GM19328 (cell line): ENCODE measurements around the gene CEP20.
A peak's percentile ranks its signal among the peaks of the same experiment; 100 is the strongest.
"Not testable (repeated sequence)": the region's sequence is repeated elsewhere in the genome, so short reads cannot be mapped to it uniquely, and the experiment has no call there.

Experiments used
- ATAC-seq: cut with Tn5 transposase; IDR thresholded peaks from one replicate; pipeline ENCODE4 v1.9.1; 2021; ENCODE audit warnings: mild to moderate bottlenecking, moderate library complexity; ENCODE audit not compliant: unreplicated experiment

Gene CEP20, protein sequence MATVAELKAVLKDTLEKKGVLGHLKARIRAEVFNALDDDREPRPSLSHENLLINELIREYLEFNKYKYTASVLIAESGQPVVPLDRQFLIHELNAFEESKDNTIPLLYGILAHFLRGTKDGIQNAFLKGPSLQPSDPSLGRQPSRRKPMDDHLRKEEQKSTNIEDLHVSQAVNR

DNA sequence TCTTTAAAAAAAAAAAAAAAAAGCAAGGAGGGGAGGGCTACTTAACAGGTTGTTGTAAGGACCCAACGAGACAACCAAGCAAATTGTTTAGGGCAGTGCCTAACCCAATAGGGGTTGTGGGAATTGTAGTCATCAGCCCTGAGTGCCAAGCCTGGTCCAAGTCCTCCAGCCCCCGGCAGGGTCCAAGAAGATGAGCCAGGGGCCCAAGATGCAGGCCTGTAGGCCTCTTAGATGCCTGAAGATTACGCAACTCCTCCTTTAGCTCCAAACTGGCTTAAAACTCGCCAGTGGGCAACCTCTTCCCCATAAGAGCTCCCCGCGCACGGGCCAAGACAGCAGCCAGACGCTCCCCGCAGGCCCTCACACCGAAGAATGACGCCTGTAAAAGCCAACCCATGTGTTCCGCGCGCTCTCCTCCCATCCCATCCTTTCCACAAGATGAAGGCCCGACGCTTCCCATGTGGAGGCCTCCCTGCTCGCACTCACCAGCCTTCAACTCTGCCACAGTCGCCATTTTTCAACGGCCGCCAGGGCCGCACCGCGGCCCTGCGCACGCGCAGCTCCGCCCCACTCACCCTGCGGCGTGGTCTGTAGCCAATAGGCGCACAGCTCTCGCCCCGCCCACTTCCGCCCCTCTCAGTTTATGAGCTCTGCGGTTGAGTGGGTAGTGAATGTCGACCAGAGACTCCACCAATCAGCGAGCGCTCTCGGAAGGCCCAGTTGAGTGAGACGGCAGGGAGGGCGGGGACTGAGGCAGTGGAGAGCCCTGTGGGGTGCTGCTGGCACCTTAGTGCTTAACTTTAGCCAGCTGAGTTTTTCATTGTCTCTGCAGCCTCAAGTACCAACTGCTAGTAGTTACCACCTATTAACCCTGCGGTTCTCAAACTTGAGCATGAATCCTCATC, at the start of gene CEP20:
TSS of gene CEP20 (minus strand) at position 532 of the 905 bp plus-strand sequence. CDS start at position 514, 18 bp downstream.
- ATAC-seq: peak; percentile 94

DNA sequence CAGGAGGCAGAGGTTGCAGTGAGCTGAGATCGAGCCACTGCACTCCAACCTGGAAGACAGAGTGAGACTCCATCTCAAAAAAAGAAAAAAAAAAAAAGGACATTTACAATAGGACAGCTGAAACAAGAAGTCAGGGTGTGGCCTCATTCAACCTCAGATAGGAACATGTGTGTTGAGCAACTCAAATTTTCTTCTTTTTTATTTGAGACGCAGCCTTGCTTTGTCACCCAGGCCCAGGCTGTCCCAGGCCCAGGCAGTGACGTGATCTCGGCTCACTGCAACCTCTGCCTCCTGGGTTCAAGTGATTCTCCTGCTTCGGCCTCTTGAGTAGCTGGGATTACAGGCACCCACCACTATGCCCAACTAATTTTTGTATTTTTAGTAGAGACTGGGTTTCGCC, 48.4 kb upstream of the CEP20 start:
- not testable (repeated sequence) for ATAC-seq

DNA sequence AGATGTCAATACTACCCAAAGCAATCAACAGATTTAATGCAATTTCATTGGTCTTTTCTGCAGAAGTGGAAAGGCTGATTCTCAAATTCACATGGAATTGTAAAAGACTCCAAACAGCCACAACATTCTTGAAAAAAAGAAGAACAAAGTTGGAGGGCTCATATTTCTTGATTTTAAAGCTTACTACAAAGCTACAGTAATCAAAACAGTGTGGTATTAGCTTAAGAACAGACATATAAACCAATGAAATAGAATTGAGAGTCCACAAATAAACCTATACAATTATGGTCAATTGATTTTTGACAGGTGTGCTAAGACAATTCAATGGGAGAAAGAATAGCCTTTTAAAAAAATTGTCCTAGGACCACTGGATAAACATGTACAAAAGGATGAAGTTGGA, 46.6 kb upstream of the CEP20 start:
- ATAC-seq: no peak

DNA sequence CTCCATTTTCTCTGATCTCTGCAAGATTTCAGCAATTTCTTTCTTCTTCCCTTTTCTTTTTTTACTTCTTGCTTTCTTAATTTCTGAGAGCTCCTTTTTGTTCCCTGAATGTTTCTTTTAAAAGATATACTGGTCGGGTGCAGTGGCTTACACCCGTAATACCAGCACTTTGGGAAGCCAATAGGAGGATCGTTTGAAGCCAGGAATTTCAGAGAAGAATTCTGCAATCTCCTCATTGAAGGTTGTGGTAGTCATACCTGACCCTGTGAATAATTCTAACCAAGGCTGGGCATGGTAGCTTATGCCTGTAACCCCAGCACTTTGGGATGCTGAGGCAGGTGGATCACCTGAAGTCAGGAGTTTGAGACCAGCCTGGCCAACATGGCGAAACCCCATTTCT, 45.4 kb upstream of the CEP20 start:
- ATAC-seq: no peak

DNA sequence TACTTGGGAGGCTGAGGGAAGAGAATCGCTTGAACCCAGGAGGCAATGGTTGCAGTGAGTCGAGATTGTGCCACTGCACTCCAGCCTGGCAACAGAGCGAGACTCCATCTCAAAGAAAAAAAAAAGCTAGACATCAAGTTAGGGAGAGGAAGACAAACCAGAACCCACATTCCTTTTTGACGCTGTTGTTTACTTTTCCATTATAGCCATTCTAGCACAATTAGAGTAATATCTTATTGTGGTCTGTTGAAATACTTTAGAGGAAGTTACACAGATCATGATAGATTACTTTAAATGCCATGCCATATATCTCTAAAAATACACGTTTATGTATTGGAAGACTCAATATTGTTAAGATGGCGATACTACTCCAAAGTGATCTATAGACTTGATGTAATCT, 44.5 kb upstream of the CEP20 start:
- no peak for ATAC-seq

DNA sequence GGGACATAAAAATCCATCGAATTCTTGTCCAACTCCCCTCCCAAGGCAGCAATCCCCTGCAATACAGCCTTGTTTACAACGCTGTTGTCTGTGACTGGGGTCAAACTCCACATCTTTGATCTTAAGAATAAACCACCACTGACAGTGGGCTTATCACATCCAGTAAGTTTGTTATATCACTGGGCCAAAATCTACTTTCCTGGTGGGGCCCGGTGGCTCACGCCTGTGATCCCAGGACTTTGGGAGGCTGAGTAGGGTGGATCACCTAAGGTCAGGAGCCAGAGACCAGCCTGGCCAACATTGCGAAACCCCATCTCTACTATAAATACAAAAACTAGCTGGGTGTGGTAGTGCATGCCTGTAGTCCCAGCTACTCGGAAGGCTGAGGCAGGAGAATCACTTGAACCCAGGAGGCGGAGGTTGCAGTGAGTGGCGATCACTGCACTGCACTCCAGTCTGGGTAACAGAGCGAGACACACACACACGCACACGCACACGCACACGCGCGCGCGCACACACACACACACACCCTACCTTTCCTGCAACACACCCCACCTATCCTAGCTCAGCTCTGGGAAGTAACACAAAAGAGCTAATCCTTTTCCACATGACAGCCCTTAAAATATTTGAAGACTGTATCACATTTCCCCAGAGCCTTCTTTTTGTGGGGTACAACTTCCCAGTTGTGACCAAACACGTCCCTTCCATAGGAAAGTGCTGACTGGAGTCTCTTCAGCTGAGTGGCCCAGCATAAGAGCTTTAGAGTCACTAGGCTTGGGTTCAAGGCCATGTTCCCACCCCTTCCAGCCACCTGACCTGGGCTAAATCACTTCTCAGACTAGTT, 40.1 kb upstream of the CEP20 start:
- ATAC-seq: no peak

DNA sequence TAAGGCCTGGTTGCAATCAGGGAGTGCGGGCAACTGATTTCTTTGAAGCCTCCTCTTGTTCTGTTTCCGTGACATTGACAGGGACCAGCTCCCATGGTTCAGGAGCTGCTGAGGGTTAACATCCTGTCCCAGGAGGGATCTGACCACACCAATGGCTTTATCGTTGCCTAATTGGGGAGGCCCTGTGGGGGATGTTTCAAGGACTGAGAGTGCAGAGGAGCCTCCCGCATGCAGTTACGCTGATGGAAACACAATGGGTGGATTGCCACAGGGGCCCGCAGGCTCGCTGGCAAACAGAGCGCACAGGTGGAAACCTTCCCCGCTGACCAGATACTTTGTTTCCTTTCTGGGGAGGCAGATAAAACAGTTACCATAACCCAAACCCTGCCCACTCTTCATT, 37.2 kb upstream of the CEP20 start:
- no peak for ATAC-seq

DNA sequence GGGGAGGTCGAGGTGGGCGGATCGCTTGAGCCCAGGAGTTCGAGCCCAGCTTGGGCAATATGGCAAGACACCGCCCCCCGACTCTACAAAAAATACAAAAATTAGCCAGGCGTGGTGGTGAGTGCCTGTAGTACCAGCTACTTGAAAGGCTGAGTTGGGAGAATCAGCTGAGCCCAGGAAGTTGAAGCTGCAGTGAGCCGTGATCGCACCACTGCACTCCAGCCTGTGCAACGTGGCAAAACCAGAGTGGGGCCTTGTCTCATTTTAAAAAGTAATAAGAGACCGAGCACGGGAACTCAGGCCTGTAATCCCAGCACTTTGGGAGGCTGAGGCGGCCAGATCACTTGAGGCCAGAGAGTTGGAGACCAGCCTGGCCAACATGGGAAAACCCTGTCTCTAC, 36.6 kb upstream of the CEP20 start:
- ATAC-seq: no peak

DNA sequence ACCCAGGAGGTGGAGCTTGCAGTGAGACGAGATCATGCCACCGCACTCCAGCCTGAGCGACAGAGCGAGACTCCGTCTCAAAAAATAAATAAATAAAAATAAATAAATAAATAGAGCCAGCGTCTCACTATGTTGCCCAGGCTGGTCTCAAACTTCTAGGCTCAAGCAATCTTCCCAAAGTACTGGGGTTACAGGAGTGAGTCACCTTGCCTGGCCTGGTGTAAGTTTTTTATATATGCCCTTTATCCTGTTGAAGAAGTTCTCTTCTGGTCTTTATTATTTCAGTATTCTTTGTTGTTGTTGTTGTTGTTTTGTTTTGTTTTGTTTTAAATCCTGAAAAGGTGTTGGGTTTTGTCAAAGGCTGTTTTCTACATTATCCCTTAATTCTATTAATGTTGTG, 30.9 kb upstream of the CEP20 start:
- no peak for ATAC-seq

DNA sequence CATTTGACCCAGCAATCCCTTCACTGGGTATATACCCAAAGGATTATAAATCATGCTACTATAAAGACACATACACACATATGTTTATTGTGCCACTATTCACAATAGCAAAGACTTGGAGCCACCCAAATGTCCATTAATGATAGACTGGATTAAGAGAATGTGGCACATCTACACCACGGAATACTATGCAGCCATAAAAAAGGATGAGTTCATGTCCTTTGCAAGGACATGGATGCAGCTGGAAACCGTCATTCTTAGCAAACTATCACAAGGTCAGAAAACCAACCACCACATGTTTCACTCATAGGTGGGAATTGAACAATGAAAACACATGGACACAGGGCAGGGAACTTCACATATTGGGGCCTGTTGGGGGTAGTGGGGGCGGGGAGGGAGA, 29.9 kb upstream of the CEP20 start:
- ATAC-seq: not testable (repeated sequence)

DNA sequence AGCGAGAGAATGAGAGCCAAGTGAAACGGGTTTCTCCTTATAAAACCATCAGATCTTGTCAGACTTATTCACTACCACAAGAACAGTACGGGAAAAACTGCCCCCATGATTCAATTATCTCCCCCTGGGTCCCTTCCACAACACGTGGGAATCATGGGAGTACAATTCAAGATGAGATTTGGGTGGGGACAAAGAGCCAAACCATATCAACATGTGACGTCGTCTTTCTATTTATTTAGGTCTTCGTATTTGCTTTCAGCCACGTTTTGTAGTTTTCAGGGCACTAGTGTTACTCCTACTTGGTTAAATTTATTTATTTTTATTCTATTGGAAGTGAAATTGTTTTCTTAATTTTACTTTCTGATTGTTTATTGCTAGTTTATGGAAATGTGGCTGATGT, 27.9 kb upstream of the CEP20 start:
- no peak for ATAC-seq

DNA sequence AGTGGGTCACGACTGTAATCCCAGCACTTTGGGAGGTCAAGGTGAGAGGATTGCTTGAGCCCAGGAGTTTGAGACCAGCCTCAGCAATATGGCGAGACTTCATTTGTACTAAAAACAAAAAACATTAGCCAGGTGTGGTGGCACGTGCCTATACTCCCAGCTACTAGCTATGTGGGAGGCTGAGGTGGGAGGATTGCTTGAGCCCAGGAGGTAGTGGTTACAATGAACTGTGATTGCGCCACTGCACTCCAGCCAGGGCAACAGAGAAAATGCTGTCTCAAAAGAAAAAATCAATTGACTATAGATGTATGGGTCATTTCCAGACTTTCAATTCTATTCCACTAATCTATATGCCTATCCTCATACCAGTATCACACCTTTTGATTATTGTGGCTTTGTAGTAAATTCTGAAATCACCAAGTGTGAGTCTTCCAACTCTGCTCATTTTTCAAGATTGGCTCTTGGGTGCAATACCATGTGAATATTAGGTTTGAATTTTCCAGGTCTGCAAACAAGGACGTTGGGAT, 27.2 kb upstream of the CEP20 start:
- no peak for ATAC-seq

DNA sequence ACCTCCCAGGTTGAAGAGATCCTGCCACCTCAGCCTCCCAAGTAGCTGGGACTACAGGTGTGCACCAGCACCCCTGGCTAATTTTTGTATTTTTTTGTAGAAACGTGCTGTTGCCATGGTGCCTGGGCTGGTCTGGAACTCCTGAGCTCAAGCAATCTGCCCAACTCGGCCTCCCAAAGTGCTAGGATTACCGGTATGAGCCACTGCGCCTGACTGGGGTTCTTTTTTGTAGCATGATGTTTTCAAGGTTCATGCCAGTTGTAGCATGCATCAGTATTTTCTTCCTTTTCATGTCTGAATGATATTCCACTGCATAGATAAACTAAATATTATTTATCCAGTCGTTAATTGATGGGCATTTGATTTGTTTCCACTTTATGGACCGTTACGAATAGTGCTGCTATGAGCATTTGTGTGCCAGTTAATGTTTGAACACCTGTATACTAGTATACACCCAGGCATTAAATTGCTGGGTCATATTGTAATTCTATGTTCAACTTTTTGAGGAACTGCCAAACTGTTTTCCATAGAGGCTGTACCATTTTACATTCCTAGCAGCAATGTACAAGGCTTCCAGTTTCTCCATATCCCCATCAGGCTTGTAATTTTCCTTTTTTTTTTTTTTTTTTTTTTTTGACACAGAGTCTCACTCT, 24.8 kb upstream of the CEP20 start:
- ATAC-seq: no peak

DNA sequence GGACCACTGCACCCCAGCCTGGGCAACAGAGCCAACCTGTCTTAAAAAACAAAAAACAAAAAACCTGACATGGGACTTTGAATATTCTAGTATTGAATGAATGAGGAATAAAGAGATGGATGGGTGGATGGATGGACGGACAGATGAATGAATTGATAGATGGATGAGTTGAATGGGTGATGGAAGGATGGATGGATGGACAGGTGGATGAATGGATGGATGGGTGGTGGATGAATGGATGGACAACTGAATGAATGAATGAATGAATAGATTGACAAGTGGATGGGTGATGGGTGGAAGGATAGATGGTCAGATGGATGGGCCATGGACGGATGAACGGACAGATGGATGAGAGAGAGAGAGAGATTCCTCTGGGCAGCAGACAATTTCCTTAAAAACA, 22.8 kb upstream of the CEP20 start:
- no peak for ATAC-seq

DNA sequence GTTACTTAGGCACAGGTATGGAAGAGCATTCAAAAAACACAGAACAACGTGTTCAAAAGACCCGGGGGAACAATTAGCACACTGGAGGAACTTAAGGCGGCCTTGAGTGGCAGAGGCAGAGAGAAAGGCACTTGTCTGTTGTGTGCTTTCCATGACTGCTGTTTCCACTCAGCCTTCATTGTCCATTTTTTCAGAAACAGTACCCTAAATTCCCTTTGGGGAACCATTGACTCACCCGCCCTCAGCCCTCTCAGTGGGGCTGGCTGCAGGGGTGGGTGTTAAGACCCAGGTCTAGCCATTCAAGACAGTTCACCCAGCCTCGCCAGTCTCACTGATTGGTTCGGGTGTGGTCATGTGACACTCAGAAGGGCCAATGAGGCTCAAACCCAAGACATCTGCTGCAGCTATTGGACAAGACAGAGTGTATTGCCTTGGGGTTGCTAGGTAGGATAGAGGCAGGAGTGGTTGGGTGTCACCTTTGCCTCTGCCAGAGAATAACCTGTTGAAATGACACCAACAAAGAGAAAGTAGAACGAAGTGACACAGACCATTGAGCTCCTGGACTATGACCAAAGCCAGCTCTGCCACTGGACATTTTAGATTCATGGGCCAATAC, 19.6 kb upstream of the CEP20 start:
- peak; percentile 99 for ATAC-seq

DNA sequence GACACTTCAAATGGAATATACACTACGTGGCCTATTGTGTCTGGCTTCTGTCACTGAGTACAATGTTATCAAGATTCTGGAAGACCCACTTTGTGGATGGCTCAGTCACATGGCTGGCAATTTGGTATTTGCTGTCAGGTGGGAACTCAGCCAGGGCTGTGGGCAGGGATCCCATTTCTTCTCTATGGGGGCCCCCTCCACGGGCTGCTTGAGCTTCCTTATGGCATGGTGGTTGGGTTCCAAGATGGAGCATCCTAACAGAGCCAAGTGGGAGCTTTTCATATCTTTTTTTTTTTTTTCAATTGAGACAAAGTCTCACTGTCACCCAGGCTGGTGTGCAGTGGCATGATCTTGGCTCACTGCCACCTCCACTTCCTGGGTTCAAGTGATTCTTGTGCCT, 18.0 kb upstream of the CEP20 start:
- no peak for ATAC-seq

DNA sequence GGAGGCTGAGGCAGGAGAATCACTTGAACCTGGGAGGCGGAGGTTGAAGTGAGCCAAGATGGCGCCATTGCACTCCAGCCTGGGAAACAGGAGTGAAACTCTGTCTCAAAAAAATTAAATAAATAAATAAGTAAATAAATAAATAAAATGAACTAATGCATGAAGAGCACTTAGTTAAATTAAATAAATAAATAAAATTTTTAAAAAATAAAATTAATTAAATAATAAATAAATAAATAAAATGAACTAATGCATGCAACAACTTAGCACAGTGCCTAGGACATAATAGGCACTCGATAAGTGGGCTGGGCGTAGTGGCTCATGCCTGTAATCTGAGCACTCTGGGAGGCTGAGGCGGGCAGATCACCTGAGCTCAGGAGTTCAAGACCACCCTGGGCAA, 15.6 kb upstream of the CEP20 start:
- no peak for ATAC-seq

DNA sequence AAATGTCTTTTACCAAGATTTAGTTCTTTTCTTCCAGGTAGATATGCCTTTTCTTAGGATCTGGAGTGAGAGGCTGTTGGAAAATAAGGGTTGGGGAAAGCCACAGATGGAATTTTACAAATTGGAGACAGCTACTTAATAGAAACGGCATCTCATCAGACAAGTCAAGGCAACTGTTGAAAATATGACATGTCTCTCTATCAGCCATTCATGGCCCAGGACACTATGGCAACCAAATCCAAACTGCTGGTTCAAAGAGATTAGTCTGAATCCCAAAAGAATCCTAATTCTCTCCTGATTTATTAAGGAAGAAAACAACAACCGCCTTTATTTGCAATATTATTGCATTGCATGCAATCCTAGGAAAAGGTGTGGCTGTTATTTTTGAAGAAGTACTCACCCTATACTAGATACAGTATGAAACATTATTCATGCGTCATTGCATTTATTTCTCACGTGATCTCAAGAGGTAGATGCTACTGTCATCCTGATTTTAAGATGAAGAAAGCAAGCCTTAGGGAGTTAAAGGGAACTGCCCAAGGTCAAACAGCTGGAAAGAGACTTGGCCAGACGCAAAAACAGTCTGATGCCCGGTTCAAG, 12.6 kb upstream of the CEP20 start:
- ATAC-seq: no peak

DNA sequence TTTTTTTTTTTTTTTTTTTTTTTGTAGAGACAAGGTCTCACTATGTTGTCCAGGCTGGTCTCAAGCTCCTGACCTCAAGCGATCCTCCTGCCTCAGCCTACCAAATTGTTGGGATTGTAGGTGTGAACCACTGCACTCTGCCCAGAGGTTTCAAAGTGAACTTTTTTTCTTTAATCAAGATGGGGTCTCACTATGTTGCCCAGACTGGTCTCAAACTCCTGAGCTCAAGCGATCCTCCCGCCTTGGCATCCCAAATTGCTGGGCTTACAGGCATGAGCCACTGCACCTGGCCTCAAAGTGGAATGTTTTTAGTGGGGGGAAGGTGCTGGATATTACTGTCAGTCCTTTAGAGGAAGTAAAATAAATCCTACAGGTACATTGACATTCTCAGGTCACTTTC, 12.0 kb upstream of the CEP20 start:
- no peak for ATAC-seq

DNA sequence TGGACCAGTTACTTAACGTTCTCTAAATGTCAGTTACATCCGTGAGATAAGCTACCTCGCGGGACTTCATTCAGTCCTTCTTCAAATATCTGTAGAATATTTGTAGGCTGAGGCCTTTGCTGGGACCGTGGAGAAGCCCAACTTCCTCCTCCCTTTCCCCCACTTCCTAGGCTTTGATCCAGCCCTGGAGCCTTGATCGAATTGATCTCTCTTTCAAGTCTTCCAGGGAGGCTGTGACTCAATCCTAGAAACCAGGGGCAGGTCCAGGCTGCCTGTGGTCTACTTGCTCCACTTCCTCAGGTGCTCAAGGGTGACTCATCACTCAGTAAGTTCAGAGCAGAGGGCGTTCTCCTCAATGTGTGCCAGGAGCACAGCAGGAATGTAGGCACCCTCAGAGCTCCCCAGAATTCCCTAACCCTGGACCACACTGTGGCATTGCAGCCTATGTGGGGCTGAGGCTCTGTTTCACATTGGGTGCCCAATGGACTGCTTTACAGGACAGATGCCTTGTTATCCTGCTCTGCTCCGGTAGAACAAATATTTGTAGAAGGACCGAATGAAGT, 11.2 kb upstream of the CEP20 start:
- ATAC-seq: no peak
